ENCODE results near the gene MYLK4.

Gene MYLK4

DNA sequence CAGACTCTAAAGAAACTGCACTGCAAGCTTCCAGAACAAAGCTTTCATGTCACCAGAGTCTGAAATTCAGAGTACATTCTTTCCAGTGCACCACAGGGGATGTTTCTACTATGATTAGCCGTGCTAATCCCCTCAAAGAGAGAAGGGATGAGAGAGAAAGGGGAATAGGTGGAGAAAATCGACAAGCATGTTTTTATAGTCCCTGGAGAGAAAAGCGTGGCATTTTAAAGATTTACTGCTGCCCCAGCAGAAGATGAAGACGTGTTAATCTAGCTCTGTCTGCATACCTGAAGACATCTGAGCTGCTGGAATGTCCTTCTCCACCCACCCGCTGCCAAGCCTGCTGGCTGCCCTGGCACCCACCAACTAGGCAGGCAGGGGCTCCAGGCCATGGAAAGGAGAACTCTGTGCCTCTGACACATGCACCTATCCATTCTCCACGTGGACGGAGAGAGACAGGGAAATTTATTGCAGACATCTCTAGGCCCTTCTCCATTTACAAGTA is 4.1 kb downstream of the MYLK4 start:
- Histone ChIP-seq H3K4me3 (ENCODE audit: low read depth, low read length) (no peak overlapping the region), H3K79me2 (ENCODE audit: control insufficient read depth, insufficient read depth, low read length, poor library complexity) (no peaks in the 10 kb centered on the region), H2AK5ac (ENCODE audit: low read length) (no peak overlapping the region), H2AFZ (ENCODE audit: insufficient read depth, low read length, poor library complexity) (no peak overlapping the region), H3K4me1 (ENCODE audit: control insufficient read depth in 1 of 2, insufficient read depth in 2 of 2, low read length in 2 of 2) (no peaks in the 10 kb centered on the region), H2BK5ac (ENCODE audit: low read depth, low read length, poor library complexity) (no peak overlapping the region), H3K79me1 (ENCODE audit: low read length) (no peaks in the 10 kb centered on the region), H3K9me3 (ENCODE audit: insufficient read depth, low read depth, low read length) (no peaks in the 10 kb centered on the region), H3K14ac (ENCODE audit: low read length) (no peak overlapping the region), H3K36me3 (ENCODE audit: control insufficient read depth in 1 of 2, insufficient read depth in 2 of 2, low read length in 2 of 2) (no peaks in the 10 kb centered on the region), H3K27me3 (ENCODE audit: insufficient read depth, low read length) (no peaks in the 10 kb centered on the region), H2BK120ac (ENCODE audit: insufficient read depth, low read length, poor library complexity) (no peak overlapping the region), H3K4ac (ENCODE audit: low read depth, low read length) (no peak overlapping the region), H4K12ac (ENCODE audit: low read depth, low read length) (no peak overlapping the region), H3K18ac (ENCODE audit: low read length) (no peak overlapping the region), H3K9ac (ENCODE audit: low read length) (no peak overlapping the region), H3K4me2 (ENCODE audit: low read length) (no peak overlapping the region), H2BK12ac (ENCODE audit: low read length) (no peak overlapping the region), H3K27ac (ENCODE audit: low read depth, low read length) (no peak overlapping the region), H4K91ac (ENCODE audit: low read depth, low read length) (no peak overlapping the region), H4K8ac (ENCODE audit: low read depth, low read length) (no peak overlapping the region), H3K23ac (ENCODE audit: low read length) (no peak overlapping the region)
- WGBS (ENCODE audit: extremely low coverage, insufficient coverage, insufficient read length): no CpG with 5 or more reads among the region's 7 CpGs
- peak in 1 of 2 donors; percentile 29 for DNase-seq

GRCh38 chr6:2745246-2745645 is 5.5 kb downstream of the MYLK4 start:
- Histone ChIP-seq H2BK5ac (ENCODE audit: low read depth, low read length, poor library complexity) (no peak overlapping the region), H3K4ac (ENCODE audit: low read depth, low read length) (no peak overlapping the region), H3K9me3 (ENCODE audit: insufficient read depth, low read depth, low read length) (no peaks in the 10 kb centered on the region), H3K79me2 (ENCODE audit: control insufficient read depth, insufficient read depth, low read length, poor library complexity) (no peaks in the 10 kb centered on the region), H3K14ac (ENCODE audit: low read length) (no peak overlapping the region), H3K79me1 (ENCODE audit: low read length) (no peaks in the 10 kb centered on the region), H3K9ac (ENCODE audit: low read length) (no peak overlapping the region), H3K23ac (ENCODE audit: low read length) (no peak overlapping the region), H2AK5ac (ENCODE audit: low read length) (no peak overlapping the region), H2BK120ac (ENCODE audit: insufficient read depth, low read length, poor library complexity) (no peak overlapping the region), H3K4me3 (ENCODE audit: low read depth, low read length) (no peak overlapping the region), H3K27me3 (ENCODE audit: insufficient read depth, low read length) (no peaks in the 10 kb centered on the region), H4K8ac (ENCODE audit: low read depth, low read length) (no peak overlapping the region), H2BK12ac (ENCODE audit: low read length) (no peak overlapping the region), H4K12ac (ENCODE audit: low read depth, low read length) (no peak overlapping the region), H4K91ac (ENCODE audit: low read depth, low read length) (no peak overlapping the region), H3K18ac (ENCODE audit: low read length) (no peak overlapping the region), H3K36me3 (ENCODE audit: control insufficient read depth in 1 of 2, insufficient read depth in 2 of 2, low read length in 2 of 2) (no peaks in the 10 kb centered on the region), H3K4me2 (ENCODE audit: low read length) (no peak overlapping the region), H3K4me1 (ENCODE audit: control insufficient read depth in 1 of 2, insufficient read depth in 2 of 2, low read length in 2 of 2) (no peaks in the 10 kb centered on the region), H2AFZ (ENCODE audit: insufficient read depth, low read length, poor library complexity) (no peak overlapping the region), H3K27ac (ENCODE audit: low read depth, low read length) (no peak overlapping the region)
- no CpG with 5 or more reads among the region's 4 CpGs for WGBS (ENCODE audit: extremely low coverage, insufficient coverage, insufficient read length)
- peak in 1 of 2 donors; percentile 52 for DNase-seq

DNA sequence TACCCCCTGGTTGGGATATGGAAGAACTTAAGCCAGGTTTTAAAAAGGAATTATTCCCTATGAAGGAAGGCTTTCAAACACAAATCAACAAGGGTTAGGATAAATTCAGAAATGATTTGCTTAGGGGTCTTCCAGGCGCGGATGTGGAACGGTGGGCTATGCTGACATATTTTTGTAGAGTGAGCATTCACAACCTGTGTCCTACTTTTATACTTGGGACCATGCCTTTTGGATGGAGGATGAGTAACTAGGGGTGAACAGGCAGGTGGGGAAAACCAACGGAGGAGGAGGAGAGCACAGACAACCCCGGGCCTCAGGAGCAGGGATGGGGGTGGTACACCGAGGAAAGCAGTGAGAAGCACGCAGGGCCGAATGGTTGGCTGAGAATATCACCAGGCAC is 5.9 kb downstream of the MYLK4 start:
- H3K23ac ChIP-seq (ENCODE audit: low read length): no peak overlapping the region
- H2AK5ac ChIP-seq (ENCODE audit: low read length): no peak overlapping the region
- H3K36me3 ChIP-seq (ENCODE audit: control insufficient read depth in 1 of 2, insufficient read depth in 2 of 2, low read length in 2 of 2): no peaks in the 10 kb centered on the region
- no peak overlapping the region for H3K27ac ChIP-seq (ENCODE audit: low read depth, low read length)
- H4K8ac ChIP-seq (ENCODE audit: low read depth, low read length): no peak overlapping the region
- H3K9me3 ChIP-seq (ENCODE audit: insufficient read depth, low read depth, low read length): no peaks in the 10 kb centered on the region
- H3K4ac ChIP-seq (ENCODE audit: low read depth, low read length): no peak overlapping the region
- no peak overlapping the region for H3K4me3 ChIP-seq (ENCODE audit: low read depth, low read length)
- H2BK12ac ChIP-seq (ENCODE audit: low read length): no peak overlapping the region
- no peak overlapping the region for H4K12ac ChIP-seq (ENCODE audit: low read depth, low read length)
- no peak overlapping the region for H3K14ac ChIP-seq (ENCODE audit: low read length)
- no peaks in the 10 kb centered on the region for H3K79me1 ChIP-seq (ENCODE audit: low read length)
- H2BK5ac ChIP-seq (ENCODE audit: low read depth, low read length, poor library complexity): no peak overlapping the region
- no peak overlapping the region for H2BK120ac ChIP-seq (ENCODE audit: insufficient read depth, low read length, poor library complexity)
- H3K4me1 ChIP-seq (ENCODE audit: control insufficient read depth in 1 of 2, insufficient read depth in 2 of 2, low read length in 2 of 2): no peaks in the 10 kb centered on the region
- H3K27me3 ChIP-seq (ENCODE audit: insufficient read depth, low read length): no peaks in the 10 kb centered on the region
- no peaks in the 10 kb centered on the region for H3K79me2 ChIP-seq (ENCODE audit: control insufficient read depth, insufficient read depth, low read length, poor library complexity)
- WGBS (ENCODE audit: extremely low coverage, insufficient coverage, insufficient read length): no CpG with 5 or more reads among the region's 8 CpGs
- no peak overlapping the region for H4K91ac ChIP-seq (ENCODE audit: low read depth, low read length)
- H3K9ac ChIP-seq (ENCODE audit: low read length): no peak overlapping the region
- no peak overlapping the region for H3K18ac ChIP-seq (ENCODE audit: low read length)
- no peak overlapping the region for H3K4me2 ChIP-seq (ENCODE audit: low read length)
- H2AFZ ChIP-seq (ENCODE audit: insufficient read depth, low read length, poor library complexity): no peak overlapping the region
- DNase-seq: no peak

- Histone ChIP-seq H3K4ac (ENCODE audit: low read depth, low read length) (no peak overlapping the region), H3K27ac (ENCODE audit: low read depth, low read length) (no peak overlapping the region), H3K79me1 (ENCODE audit: low read length) (no peaks in the 10 kb centered on the region), H3K27me3 (ENCODE audit: insufficient read depth, low read length) (no peaks in the 10 kb centered on the region), H3K14ac (ENCODE audit: low read length) (no peak overlapping the region), H3K18ac (ENCODE audit: low read length) (no peak overlapping the region), H3K36me3 (ENCODE audit: control insufficient read depth in 1 of 2, insufficient read depth in 2 of 2, low read length in 2 of 2) (no peaks in the 10 kb centered on the region), H3K79me2 (ENCODE audit: control insufficient read depth, insufficient read depth, low read length, poor library complexity) (no peaks in the 10 kb centered on the region), H3K9ac (ENCODE audit: low read length) (no peak overlapping the region), H3K4me2 (ENCODE audit: low read length) (no peak overlapping the region), H4K8ac (ENCODE audit: low read depth, low read length) (no peak overlapping the region), H2BK12ac (ENCODE audit: low read length) (no peak overlapping the region), H3K9me3 (ENCODE audit: insufficient read depth, low read depth, low read length) (no peaks in the 10 kb centered on the region), H4K12ac (ENCODE audit: low read depth, low read length) (no peak overlapping the region), H3K4me1 (ENCODE audit: control insufficient read depth in 1 of 2, insufficient read depth in 2 of 2, low read length in 2 of 2) (no peaks in the 10 kb centered on the region), H2AK5ac (ENCODE audit: low read length) (no peak overlapping the region), H2AFZ (ENCODE audit: insufficient read depth, low read length, poor library complexity) (no peak overlapping the region), H4K91ac (ENCODE audit: low read depth, low read length) (no peak overlapping the region), H3K4me3 (ENCODE audit: low read depth, low read length) (no peak overlapping the region), H3K23ac (ENCODE audit: low read length) (no peak overlapping the region), H2BK120ac (ENCODE audit: insufficient read depth, low read length, poor library complexity) (no peak overlapping the region), H2BK5ac (ENCODE audit: low read depth, low read length, poor library complexity) (no peak overlapping the region)
- DNase-seq: no peak
- no CpG with 5 or more reads among the region's 9 CpGs for WGBS (ENCODE audit: extremely low coverage, insufficient coverage, insufficient read length)
Measured at GRCh38 chr6:2744209-2744771, 6.4 kb downstream of the MYLK4 start.

All from trophoblast cell (in vitro differentiated cells and primary cell).